Amniotic stem cell (primary cell): ENCODE data around the gene HOXB1.
"Not testable (repeated sequence)": the region's sequence is repeated elsewhere in the genome, so short reads cannot be mapped to it uniquely, and the experiment has no call there.

Experiments
- DNase-seq: peaks from one replicate; lab custom pipeline; 2025; lab: John Stamatoyannopoulos, UW

HOXB1 gene

GRCh38 chr17:48543107-48543853, 12.5 kb upstream of the HOXB1 start:
- DNase-seq: no peak

- DNase-seq: no peak
These were observed 11.9 kb upstream of the HOXB1 start for GRCh38 chr17:48542698-48543106.

GRCh38 chr17:48542114-48542656, 11.4 kb upstream of the HOXB1 start:
- DNase-seq: no peak

- DNase-seq: no peak
These were observed 10.8 kb upstream of the HOXB1 start for GRCh38 chr17:48541577-48542113.

- DNase-seq: no peak
These were observed 10.3 kb upstream of the HOXB1 start for GRCh38 chr17:48541036-48541576.

- DNase-seq: no peak
These were observed 9.4 kb upstream of the HOXB1 start for GRCh38 chr17:48540213-48540612.

- no peak for DNase-seq
These were observed 8.4 kb upstream of the HOXB1 start for GRCh38 chr17:48539177-48539576.

- DNase-seq: no peak
These were observed 6.5 kb upstream of the HOXB1 start for GRCh38 chr17:48537316-48537715.

GRCh38 chr17:48535793-48536559, 5.2 kb upstream of the HOXB1 start:
- DNase-seq: not testable (repeated sequence)

- no peak for DNase-seq
These were observed 1.4 kb upstream of the HOXB1 start for GRCh38 chr17:48532261-48532660.

GRCh38 chr17:48530208-48530886, 464 bp downstream of the HOXB1 start:
- no peak for DNase-seq

GRCh38 chr17:48529683-48530009, 1.2 kb downstream of the HOXB1 start:
- DNase-seq: no peak

- DNase-seq: no peak
These were observed 1.7 kb downstream of the HOXB1 start for GRCh38 chr17:48528936-48529682.

GRCh38 chr17:48528153-48528935, 2.5 kb downstream of the HOXB1 start:
- DNase-seq: no peak

- DNase-seq: no peak
These were observed 3.3 kb downstream of the HOXB1 start for GRCh38 chr17:48527547-48527932.

- no peak for DNase-seq
These were observed 3.9 kb downstream of the HOXB1 start for GRCh38 chr17:48526608-48527546.

- no peak for DNase-seq
These were observed 7.8 kb downstream of the HOXB1 start for GRCh38 chr17:48523010-48523409.

GRCh38 chr17:48522031-48522653, 8.7 kb downstream of the HOXB1 start:
- DNase-seq: no peak

- DNase-seq: no peak
These were observed 10.2 kb downstream of the HOXB1 start for GRCh38 chr17:48520631-48521079.
